ENCODE data around the gene PDE11A.

GRCh38 chr2:177917169-177917568, 155.4 kb downstream of the PDE11A start:
- no peak for TF ChIP-seq POLR2A (IDR thresholded peaks at IDR 0.05; ENCODE audit: borderline replicate concordance, extremely low read depth, insufficient read depth, insufficient read length)
- no peak for TF ChIP-seq CTCF (IDR thresholded peaks at IDR 0.05 in 2 of 3, conservative IDR thresholded peaks at IDR 0.05 in 1 of 3; ENCODE audit: borderline replicate concordance in 1 of 3, insufficient read depth in 1 of 3, low read depth in 2 of 3, low read length in 2 of 3)
- TF ChIP-seq TCF7L2 (IDR thresholded peaks at IDR 0.05; ENCODE audit: borderline replicate concordance, extremely low read depth, insufficient read depth, insufficient read length): no peak
